ENCODE results near the gene CLSTN3.

DNA sequence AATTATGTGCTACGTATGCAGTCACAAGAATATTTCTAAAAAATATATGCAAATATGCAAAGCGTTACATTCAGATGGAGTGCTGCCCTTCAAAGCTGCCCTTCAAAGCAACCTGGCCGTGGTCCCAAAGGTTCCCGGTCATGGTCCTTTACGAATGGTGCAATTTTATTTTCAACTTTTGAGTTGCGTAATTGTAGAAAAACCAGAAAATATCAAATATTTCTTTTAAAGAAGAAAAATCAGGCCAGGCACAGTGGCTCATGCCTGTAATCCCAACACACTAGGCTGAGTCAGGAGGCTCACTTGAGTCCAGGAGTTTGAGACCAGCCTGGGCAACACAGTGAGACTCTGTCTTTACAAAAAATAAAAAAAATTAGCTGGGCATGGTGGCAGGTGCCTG is 21.4 kb downstream of the CLSTN3 start:
- TF ChIP-seq, protein P1, sequence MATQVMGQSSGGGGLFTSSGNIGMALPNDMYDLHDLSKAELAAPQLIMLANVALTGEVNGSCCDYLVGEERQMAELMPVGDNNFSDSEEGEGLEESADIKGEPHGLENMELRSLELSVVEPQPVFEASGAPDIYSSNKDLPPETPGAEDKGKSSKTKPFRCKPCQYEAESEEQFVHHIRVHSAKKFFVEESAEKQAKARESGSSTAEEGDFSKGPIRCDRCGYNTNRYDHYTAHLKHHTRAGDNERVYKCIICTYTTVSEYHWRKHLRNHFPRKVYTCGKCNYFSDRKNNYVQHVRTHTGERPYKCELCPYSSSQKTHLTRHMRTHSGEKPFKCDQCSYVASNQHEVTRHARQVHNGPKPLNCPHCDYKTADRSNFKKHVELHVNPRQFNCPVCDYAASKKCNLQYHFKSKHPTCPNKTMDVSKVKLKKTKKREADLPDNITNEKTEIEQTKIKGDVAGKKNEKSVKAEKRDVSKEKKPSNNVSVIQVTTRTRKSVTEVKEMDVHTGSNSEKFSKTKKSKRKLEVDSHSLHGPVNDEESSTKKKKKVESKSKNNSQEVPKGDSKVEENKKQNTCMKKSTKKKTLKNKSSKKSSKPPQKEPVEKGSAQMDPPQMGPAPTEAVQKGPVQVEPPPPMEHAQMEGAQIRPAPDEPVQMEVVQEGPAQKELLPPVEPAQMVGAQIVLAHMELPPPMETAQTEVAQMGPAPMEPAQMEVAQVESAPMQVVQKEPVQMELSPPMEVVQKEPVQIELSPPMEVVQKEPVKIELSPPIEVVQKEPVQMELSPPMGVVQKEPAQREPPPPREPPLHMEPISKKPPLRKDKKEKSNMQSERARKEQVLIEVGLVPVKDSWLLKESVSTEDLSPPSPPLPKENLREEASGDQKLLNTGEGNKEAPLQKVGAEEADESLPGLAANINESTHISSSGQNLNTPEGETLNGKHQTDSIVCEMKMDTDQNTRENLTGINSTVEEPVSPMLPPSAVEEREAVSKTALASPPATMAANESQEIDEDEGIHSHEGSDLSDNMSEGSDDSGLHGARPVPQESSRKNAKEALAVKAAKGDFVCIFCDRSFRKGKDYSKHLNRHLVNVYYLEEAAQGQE (IDR thresholded peaks at IDR 0.05; ENCODE audit: insufficient read depth in 1 of 2, low read depth in 2 of 2, low read length in 2 of 2): no peak
- no peak for TF ChIP-seq POLR2AphosphoS5 (IDR thresholded peaks at IDR 0.05; ENCODE audit: low read depth, low read length)
- TF ChIP-seq TAF1 (IDR thresholded peaks at IDR 0.05; ENCODE audit: borderline replicate concordance, insufficient read depth, low read length): no peak
- no peak for TF ChIP-seq SIN3A (IDR thresholded peaks at IDR 0.05; ENCODE audit: borderline replicate concordance, insufficient read depth, low read length)
- no peak for TF ChIP-seq FOXP2 (optimal IDR thresholded peaks at IDR 0.05; ENCODE audit: borderline replicate concordance, extremely low read depth, extremely low read length, insufficient read depth)

All from PFSK-1 (cell line).